GM23338 (cell line): Measurements from ENCODE around the gene EPHB1. TPM values are rescaled to one million over a fixed set of nuclear protein-coding genes. Genes with fewer than 3 reads are reported as not detected.

ENCODE experiments used
- ATAC-seq: fragments of 200-7000 bp; cut with Tn5 transposase; 3 replicates; pipeline ENCODE4 v1.9.1; 2020
- DNase-seq: peaks from one replicate; pipeline ENCODE4 v3.0.0-alpha.2; 2015; ENCODE audit warnings: low spot score
- H2AFZ ChIP-seq: fragments of 200-600 bp; sonication (generic); 2 replicates; pipeline ENCODE4 v1.8.0; 2016; ENCODE audit warnings: antibody characterized with exemption, mild to moderate bottlenecking, moderate library complexity
- H3F3A ChIP-seq: fragments of 200-600 bp; sonication (generic); replicated peaks from 2 replicates; pipeline ENCODE4 v1.8.0; 2017; ENCODE audit warnings: antibody characterized with exemption, mixed run types, low read depth
- H3K27ac ChIP-seq: fragments of 200-600 bp; sonication (generic); 2 replicates; pipeline ENCODE4 v1.6.1; 2016; ENCODE audit warnings: low read depth
- H3K27me3 ChIP-seq: fragments of 200-600 bp; sonication (generic); 2 replicates; pipeline ENCODE4 v1.8.0; 2016; ENCODE audit warnings: mild to moderate bottlenecking, mixed run types, moderate library complexity; ENCODE audit not compliant: insufficient read depth
- H3K36me3 ChIP-seq: fragments of 200-600 bp; sonication (generic); 2 replicates; pipeline ENCODE4 v1.8.0; 2016; ENCODE audit warnings: mild to moderate bottlenecking; ENCODE audit not compliant: insufficient read depth
- H3K4me1 ChIP-seq: fragments of 200-600 bp; sonication (generic); 2 replicates; pipeline ENCODE4 v1.8.0; 2016; ENCODE audit warnings: mild to moderate bottlenecking, moderate library complexity; ENCODE audit not compliant: insufficient read depth
- H3K4me2 ChIP-seq: fragments of 200-600 bp; sonication (generic); 2 replicates; pipeline ENCODE4 v1.7.1; 2017; ENCODE audit warnings: mixed run types
- H3K4me3 ChIP-seq: fragments of 200-600 bp; sonication (generic); 2 replicates; pipeline ENCODE4 v1.6.1; 2016; ENCODE audit warnings: mixed run types
- H3K79me2 ChIP-seq: fragments of 200-600 bp; sonication (generic); replicated peaks from 2 replicates; pipeline ENCODE4 v1.8.0; 2017; ENCODE audit warnings: mild to moderate bottlenecking; ENCODE audit not compliant: insufficient read depth
- H3K9me2 ChIP-seq: fragments of 200-600 bp; sonication (generic); 2 replicates; pipeline ENCODE4 v1.8.0; 2017; ENCODE audit not compliant: insufficient read depth
- H4K20me1 ChIP-seq: fragments of 200-600 bp; sonication (generic); replicated peaks from 2 replicates; pipeline ENCODE4 v1.8.0; 2017; ENCODE audit warnings: mild to moderate bottlenecking; ENCODE audit not compliant: insufficient read depth
- H3K27ac Mint-ChIP-seq: 2 replicates; pipeline ENCODE4 v1.8.0; 2020; ENCODE audit warnings: inconsistent platforms, mild to moderate bottlenecking, moderate library complexity, mixed read lengths
- H3K27me3 Mint-ChIP-seq: 3 replicates; pipeline ENCODE4 v1.8.0; 2022; ENCODE audit warnings: low read depth, mild to moderate bottlenecking, moderate library complexity, mixed read lengths, inconsistent platforms; ENCODE audit not compliant: insufficient read depth, poor library complexity
- H3K36me3 Mint-ChIP-seq: 3 replicates; pipeline ENCODE4 v1.8.0; 2021; ENCODE audit warnings: low read depth, mild to moderate bottlenecking, inconsistent platforms, moderate library complexity, mixed read lengths
- H3K4me1 Mint-ChIP-seq: 3 replicates; pipeline ENCODE4 v1.8.0; 2020; ENCODE audit warnings: mild to moderate bottlenecking, inconsistent platforms, mixed read lengths
- H3K4me3 Mint-ChIP-seq: 3 replicates; pipeline ENCODE4 v1.8.0; 2021; ENCODE audit warnings: moderate library complexity, mild to moderate bottlenecking, inconsistent platforms, mixed read lengths
- H3K9me3 Mint-ChIP-seq: 3 replicates; pipeline ENCODE4 v1.8.0; 2020; ENCODE audit warnings: moderate library complexity, mild to moderate bottlenecking, inconsistent platforms, mixed read lengths
- CREB1 ChIP-seq: fragments of 250-450 bp; sonication (Bioruptor Pico); IDR thresholded peaks from 2 replicates; pipeline ENCODE4 v1.5.0; 2020; ENCODE audit warnings: low read depth, mild to moderate bottlenecking, moderate library complexity
- EZH2phosphoT487 ChIP-seq: fragments of 200-600 bp; sonication (generic); IDR thresholded peaks from one replicate; pipeline ENCODE4 v1.8.1; 2018; ENCODE audit warnings: antibody characterized with exemption; ENCODE audit not compliant: unreplicated experiment
- JUNB ChIP-seq: IDR thresholded peaks from one replicate; pipeline ENCODE4 v1.6.1; 2016; ENCODE audit warnings: antibody characterized with exemption; ENCODE audit not compliant: unreplicated experiment
- NANOG ChIP-seq: IDR thresholded peaks from 2 replicates; pipeline ENCODE4 v1.6.1; 2016; ENCODE audit warnings: antibody characterized with exemption, borderline replicate concordance
- POLR2AphosphoS5 ChIP-seq: IDR thresholded peaks from 2 replicates; pipeline ENCODE4 v1.6.1; 2016; ENCODE audit warnings: antibody characterized with exemption, low read depth
- STAT1 ChIP-seq: IDR thresholded peaks from one replicate; pipeline ENCODE4 v1.6.1; 2016; ENCODE audit warnings: antibody characterized with exemption; ENCODE audit not compliant: unreplicated experiment
- ZNF114 ChIP-seq: fragments of 250-450 bp; sonication (Bioruptor Pico); IDR thresholded peaks from 2 replicates; pipeline ENCODE4 v1.5.0; 2020; ENCODE audit warnings: mild to moderate bottlenecking, moderate library complexity
- ZNF331 ChIP-seq: fragments of 250-450 bp; sonication (Bioruptor Pico); IDR thresholded peaks from 2 replicates; pipeline ENCODE4 v1.5.0; 2020; ENCODE audit warnings: low read depth, mild to moderate bottlenecking, moderate library complexity
- polyA plus RNA-seq: library from polyadenylated mRNA; unstranded; fragments of >200 nt; fragmentation: Nextera tagmentation; extraction: Ambion mirVana; gene quantifications from 2 replicates; pipeline ENCODE4 v1.2.1, GENCODE V29; 2016
- total RNA-seq: library from RNA; depleted of rRNA; stranded (reverse); fragments of >200 nt; shearing (Covaris generic); gene quantifications from 2 replicates; pipeline ENCODE4 v1.2.3, GENCODE V29; 2014
- TF ChIP-seq, protein P1 (sequence below): IDR thresholded peaks from one replicate; pipeline ENCODE4 v1.6.1; 2018; ENCODE audit warnings: antibody characterized with exemption; ENCODE audit not compliant: unreplicated experiment
- TF ChIP-seq, protein P2 (sequence below): IDR thresholded peaks from 2 replicates; pipeline ENCODE4 v1.6.1; 2016; ENCODE audit warnings: antibody characterized with exemption

EPHB1 gene
- total and polyA plus RNA-seq, 2 experiments from 2014 or later, result 2.7 to 5.2 TPM

GRCh38 chr3:134892326-134892725, 97.3 kb downstream of the EPHB1 start:
- Mint-ChIP-seq H3K9me3 (no peaks in the 10 kb centered on the region), H3K36me3 (no peaks in the 10 kb centered on the region), H3K27ac (no peak overlapping the region), H3K4me3 (no peak overlapping the region), H3K27me3 (peaks cover 62% of the 10 kb centered on the region), H3K4me1 (peaks cover 21% of the 10 kb centered on the region)
- TF ChIP-seq NANOG (peak; percentile 72), JUNB (no peak)
- TF ChIP-seq, protein P1, sequence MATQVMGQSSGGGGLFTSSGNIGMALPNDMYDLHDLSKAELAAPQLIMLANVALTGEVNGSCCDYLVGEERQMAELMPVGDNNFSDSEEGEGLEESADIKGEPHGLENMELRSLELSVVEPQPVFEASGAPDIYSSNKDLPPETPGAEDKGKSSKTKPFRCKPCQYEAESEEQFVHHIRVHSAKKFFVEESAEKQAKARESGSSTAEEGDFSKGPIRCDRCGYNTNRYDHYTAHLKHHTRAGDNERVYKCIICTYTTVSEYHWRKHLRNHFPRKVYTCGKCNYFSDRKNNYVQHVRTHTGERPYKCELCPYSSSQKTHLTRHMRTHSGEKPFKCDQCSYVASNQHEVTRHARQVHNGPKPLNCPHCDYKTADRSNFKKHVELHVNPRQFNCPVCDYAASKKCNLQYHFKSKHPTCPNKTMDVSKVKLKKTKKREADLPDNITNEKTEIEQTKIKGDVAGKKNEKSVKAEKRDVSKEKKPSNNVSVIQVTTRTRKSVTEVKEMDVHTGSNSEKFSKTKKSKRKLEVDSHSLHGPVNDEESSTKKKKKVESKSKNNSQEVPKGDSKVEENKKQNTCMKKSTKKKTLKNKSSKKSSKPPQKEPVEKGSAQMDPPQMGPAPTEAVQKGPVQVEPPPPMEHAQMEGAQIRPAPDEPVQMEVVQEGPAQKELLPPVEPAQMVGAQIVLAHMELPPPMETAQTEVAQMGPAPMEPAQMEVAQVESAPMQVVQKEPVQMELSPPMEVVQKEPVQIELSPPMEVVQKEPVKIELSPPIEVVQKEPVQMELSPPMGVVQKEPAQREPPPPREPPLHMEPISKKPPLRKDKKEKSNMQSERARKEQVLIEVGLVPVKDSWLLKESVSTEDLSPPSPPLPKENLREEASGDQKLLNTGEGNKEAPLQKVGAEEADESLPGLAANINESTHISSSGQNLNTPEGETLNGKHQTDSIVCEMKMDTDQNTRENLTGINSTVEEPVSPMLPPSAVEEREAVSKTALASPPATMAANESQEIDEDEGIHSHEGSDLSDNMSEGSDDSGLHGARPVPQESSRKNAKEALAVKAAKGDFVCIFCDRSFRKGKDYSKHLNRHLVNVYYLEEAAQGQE, result no peak
- Histone ChIP-seq H3K9me2 (no peaks in the 10 kb centered on the region), H3F3A (no peaks in the 10 kb centered on the region), H3K4me1 (peaks cover 13% of the 10 kb centered on the region), H3K79me2 (no peaks in the 10 kb centered on the region), H3K27me3 (peaks cover 67% of the 10 kb centered on the region), H3K4me3 (no peak overlapping the region), H3K4me2 (no peak overlapping the region), H4K20me1 (peaks cover 6% of the 10 kb centered on the region; the same call in 1 of the 2 replicates), H2AFZ (no peak overlapping the region), H3K36me3 (no peaks in the 10 kb centered on the region), H3K27ac (no peak overlapping the region)
- ATAC-seq (peak; percentile 88), DNase-seq (peak; percentile 31)

DNA sequence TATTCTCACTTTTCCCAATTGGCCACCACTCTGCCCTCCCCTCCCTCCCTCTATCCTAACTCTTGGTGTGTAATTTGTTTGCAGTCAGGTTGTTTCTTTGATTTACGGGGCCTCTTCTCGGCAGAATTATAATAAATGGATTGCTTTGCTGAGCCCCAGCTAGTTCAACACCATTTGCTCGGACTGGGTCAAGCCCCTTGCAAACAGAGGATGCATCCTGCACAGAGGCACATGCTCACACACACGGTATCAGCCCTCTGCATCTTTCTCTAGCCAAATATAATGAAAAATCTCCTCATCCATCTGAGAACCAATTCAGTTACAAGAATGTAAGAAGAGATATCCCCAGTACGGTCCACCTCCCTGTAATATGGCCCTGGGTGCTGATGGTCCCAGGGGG, 97.7 kb downstream of the EPHB1 start:
- TF ChIP-seq CREB1 (CRISPR knock-in tag) (no peak), STAT1 (no peak), NANOG (no peak)
- H3K79me2 ChIP-seq, result no peaks in the 10 kb centered on the region
- ATAC-seq (peak; percentile 31; the same call in 2 of the 3 replicates), DNase-seq (no peak)
- no peaks in the 10 kb centered on the region for H3F3A ChIP-seq
- no peaks in the 10 kb centered on the region for H3K36me3 ChIP-seq
- H3K9me3 Mint-ChIP-seq, result no peaks in the 10 kb centered on the region
- no peak overlapping the region for H3K4me3 ChIP-seq
- peaks cover 66% of the 10 kb centered on the region for H3K27me3 Mint-ChIP-seq
- peaks cover 67% of the 10 kb centered on the region for H3K27me3 ChIP-seq
- no peaks in the 10 kb centered on the region for H3K36me3 Mint-ChIP-seq
- H4K20me1 ChIP-seq, result peaks cover 6% of the 10 kb centered on the region; the same call in 1 of the 2 replicates
- no peak overlapping the region for H3K27ac ChIP-seq
- peaks cover 21% of the 10 kb centered on the region for H3K4me1 Mint-ChIP-seq
- peaks cover 13% of the 10 kb centered on the region for H3K4me1 ChIP-seq
- no peak overlapping the region for H3K27ac Mint-ChIP-seq
- no peak overlapping the region for H3K4me3 Mint-ChIP-seq
- no peak overlapping the region for H2AFZ ChIP-seq
- no peaks in the 10 kb centered on the region for H3K9me2 ChIP-seq
- peak overlapping the region; percentile 21; the same call in 1 of the 2 replicates for H3K4me2 ChIP-seq

DNA sequence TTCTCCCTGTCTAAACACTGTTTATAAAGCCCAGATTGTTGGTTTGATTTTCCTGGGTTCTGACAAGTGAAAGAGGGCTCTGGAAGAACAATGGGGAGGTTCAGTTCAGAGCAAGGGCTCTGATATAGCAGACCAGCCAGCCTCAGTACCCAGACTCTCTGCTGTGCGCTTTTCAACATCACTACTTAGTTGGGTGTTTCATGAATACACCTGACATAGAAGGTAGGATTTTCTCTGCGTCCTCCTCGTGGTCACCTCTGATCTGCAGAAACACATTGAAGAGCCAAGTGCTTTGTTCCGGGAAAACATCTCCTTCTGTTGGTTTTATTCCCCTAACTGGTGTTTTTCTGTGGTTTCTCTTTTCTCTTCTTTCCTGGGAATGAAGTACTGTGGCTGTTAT, 99.5 kb downstream of the EPHB1 start:
- peaks cover 61% of the 10 kb centered on the region for H3K27me3 ChIP-seq
- Mint-ChIP-seq H3K36me3 (no peaks in the 10 kb centered on the region), H3K27ac (no peak overlapping the region), H3K9me3 (no peaks in the 10 kb centered on the region), H3K4me1 (peaks cover 21% of the 10 kb centered on the region), H3K4me3 (no peak overlapping the region), H3K27me3 (peaks cover 63% of the 10 kb centered on the region)
- H3K4me1 ChIP-seq, result peaks cover 13% of the 10 kb centered on the region
- no peaks in the 10 kb centered on the region for H3K9me2 ChIP-seq
- H3K36me3 ChIP-seq, result no peaks in the 10 kb centered on the region
- no peak overlapping the region for H3K4me2 ChIP-seq
- no peak for DNase-seq
- no peak overlapping the region for H3K4me3 ChIP-seq
- no peak for ATAC-seq
- H4K20me1 ChIP-seq, result peaks cover 6% of the 10 kb centered on the region; the same call in 1 of the 2 replicates
- H3K79me2 ChIP-seq, result no peaks in the 10 kb centered on the region
- no peak overlapping the region for H2AFZ ChIP-seq
- no peaks in the 10 kb centered on the region for H3F3A ChIP-seq
- H3K27ac ChIP-seq, result no peak overlapping the region
- no peak for TF ChIP-seq ZNF114 (CRISPR knock-in tag)
- TF ChIP-seq POLR2AphosphoS5, result no peak
- TF ChIP-seq, protein P1, result no peak
- TF ChIP-seq, protein P2, sequence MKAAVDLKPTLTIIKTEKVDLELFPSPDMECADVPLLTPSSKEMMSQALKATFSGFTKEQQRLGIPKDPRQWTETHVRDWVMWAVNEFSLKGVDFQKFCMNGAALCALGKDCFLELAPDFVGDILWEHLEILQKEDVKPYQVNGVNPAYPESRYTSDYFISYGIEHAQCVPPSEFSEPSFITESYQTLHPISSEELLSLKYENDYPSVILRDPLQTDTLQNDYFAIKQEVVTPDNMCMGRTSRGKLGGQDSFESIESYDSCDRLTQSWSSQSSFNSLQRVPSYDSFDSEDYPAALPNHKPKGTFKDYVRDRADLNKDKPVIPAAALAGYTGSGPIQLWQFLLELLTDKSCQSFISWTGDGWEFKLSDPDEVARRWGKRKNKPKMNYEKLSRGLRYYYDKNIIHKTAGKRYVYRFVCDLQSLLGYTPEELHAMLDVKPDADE, result no peak
- no peak for TF ChIP-seq EZH2phosphoT487
- no peak for TF ChIP-seq STAT1
- TF ChIP-seq NANOG, result no peak
- TF ChIP-seq ZNF331 (CRISPR knock-in tag), result no peak
